Gastrocnemius medialis (tissue), 4 donors: Measurements from ENCODE around the gene IL22. TPM values are rescaled to one million over a fixed set of nuclear protein-coding genes. Genes with fewer than 3 reads are reported as not detected.

ENCODE experiments used
- ATAC-seq, 2 donors: fragments of 150-250 bp; one replicate each; pipeline ENCODE4 v1.9.1; 2016
- DNase-seq, 2 donors: peaks; one replicate each; pipeline ENCODE4 v3.0.0-alpha.2; 2019
- H3K27ac ChIP-seq, 4 donors: fragments of 200-600 bp; sonication (generic); 1 replicate in 1 of 4; 2 replicates in 3 of 4; pipeline ENCODE4 v1.5.1; 2016 to 2018; ENCODE audit warnings: mild to moderate bottlenecking in 2 of 4, moderate library complexity in 1 of 4
- H3K27me3 ChIP-seq, 3 donors: fragments of 200-600 bp; sonication (generic) in 2 of 3; 1 replicate in 1 of 3; 2 replicates in 2 of 3; pipeline versions ENCODE4 v1.5.1 to v1.6.0; 2016 to 2019; ENCODE audit warnings: mild to moderate bottlenecking in 1 of 3, moderate library complexity in 1 of 3
- H3K36me3 ChIP-seq, 2 donors: fragments of 200-600 bp; sonication (generic) in 1 of 2; one replicate each; pipeline ENCODE4 v1.5.1; 2017 to 2018
- H3K4me1 ChIP-seq, 2 donors: fragments of 200-600 bp; sonication (generic) in 1 of 2; one replicate each; pipeline ENCODE4 v1.5.1; 2016 to 2017; ENCODE audit warnings: mild to moderate bottlenecking in 2 of 2
- H3K4me3 ChIP-seq, 4 donors: fragments of 200-600 bp; sonication (generic) in 3 of 4; 1 replicate in 1 of 4; 2 replicates in 3 of 4; pipeline ENCODE4 v1.5.1; 2016 to 2019; ENCODE audit warnings: mild to moderate bottlenecking in 2 of 4
- H3K9me3 ChIP-seq, 3 donors: fragments of 200-600 bp; sonication (generic) in 2 of 3; 1 replicate in 1 of 3; 2 replicates in 2 of 3; pipeline ENCODE4 v1.5.1; 2016 to 2019
- POLR2A ChIP-seq, 2 donors: fragments of 450-650 bp; IDR thresholded peaks; one replicate each; pipeline ENCODE4 v1.6.1; 2017; ENCODE audit warnings: antibody characterized with exemption in 2 of 2, mild to moderate bottlenecking in 2 of 2, moderate library complexity in 2 of 2
- in situ Hi-C, 4 donors: fragments of 200-750 bp; cut with MboI; loops; one replicate each; pipeline versions ENCODE4 v1.15.0 to v1.8.0; 2017; ENCODE audit warnings: low sequenced_read_pairs in 4 of 4
- intact Hi-C: fragments of 100-400 bp; cut with DNase I; formaldehyde crosslinking; loops from one replicate; pipeline ENCODE4 v1.15.1; 2023; ENCODE audit warnings: low total_unique reads
- total RNA-seq, 4 donors: library from RNA; depleted of rRNA; stranded (reverse); fragments of >200 nt; gene quantifications; one replicate each; pipeline versions ENCODE4 v1.1.0 to v1.2.3, GENCODE V29; 2016
- TF ChIP-seq, protein P1 (sequence below), 5 experiments: fragments of 450-650 bp in 3 of 5; fragments of 200-600 bp in 2 of 5; sonication (generic) in 2 of 5; IDR thresholded peaks in 4 of 5; conservative IDR thresholded peaks in 1 of 5; 1 replicate in 4 of 5; 2 replicates in 1 of 5; pipeline ENCODE4 v1.5.1; 2016 to 2019; ENCODE audit warnings: antibody characterized with exemption in 5 of 5, mild to moderate bottlenecking in 3 of 5, moderate library complexity in 3 of 5

The IL22 gene
- total RNA-seq, 4 donors from 2014 or later, result not detected

DNA sequence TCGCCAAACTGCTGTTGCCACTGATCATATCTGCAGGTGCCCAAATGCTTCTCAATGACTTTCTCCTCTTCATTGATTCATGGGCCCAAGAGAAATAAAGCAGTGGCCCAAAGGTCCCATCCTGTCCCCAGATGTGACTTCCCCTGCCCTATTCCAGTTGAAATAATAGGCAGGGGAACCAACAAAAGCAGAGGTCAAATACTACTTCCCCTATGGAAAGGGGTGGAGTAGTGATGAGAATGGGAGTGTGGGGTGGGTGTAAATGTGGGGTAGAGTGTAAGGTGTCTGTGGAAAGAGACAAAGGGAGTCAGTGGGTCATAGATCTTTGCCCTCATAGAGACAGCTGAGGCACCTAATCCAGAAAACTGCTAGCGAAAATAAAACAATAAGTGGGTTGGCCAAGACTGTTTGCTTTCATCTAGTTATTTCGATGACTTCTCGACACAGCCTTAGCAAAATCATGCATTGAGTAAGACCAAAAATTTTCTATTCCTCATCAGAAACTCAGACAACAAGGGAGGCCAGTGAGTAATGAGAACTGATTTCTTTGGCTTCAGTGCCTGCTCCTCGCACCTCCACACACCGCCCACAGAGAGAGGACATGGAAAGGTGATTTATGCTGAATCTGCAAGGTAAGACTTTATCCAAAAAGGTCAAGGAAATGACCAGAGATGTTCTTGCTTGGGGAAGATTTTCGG lies 10.9 kb upstream of the IL22 start:
- no peaks in the 10 kb centered on the region for H3K9me3 ChIP-seq
- no peak overlapping the region for H3K27ac ChIP-seq
- TF ChIP-seq POLR2A (IDR thresholded peaks at IDR 0.05), result no peak
- TF ChIP-seq, protein P1, sequence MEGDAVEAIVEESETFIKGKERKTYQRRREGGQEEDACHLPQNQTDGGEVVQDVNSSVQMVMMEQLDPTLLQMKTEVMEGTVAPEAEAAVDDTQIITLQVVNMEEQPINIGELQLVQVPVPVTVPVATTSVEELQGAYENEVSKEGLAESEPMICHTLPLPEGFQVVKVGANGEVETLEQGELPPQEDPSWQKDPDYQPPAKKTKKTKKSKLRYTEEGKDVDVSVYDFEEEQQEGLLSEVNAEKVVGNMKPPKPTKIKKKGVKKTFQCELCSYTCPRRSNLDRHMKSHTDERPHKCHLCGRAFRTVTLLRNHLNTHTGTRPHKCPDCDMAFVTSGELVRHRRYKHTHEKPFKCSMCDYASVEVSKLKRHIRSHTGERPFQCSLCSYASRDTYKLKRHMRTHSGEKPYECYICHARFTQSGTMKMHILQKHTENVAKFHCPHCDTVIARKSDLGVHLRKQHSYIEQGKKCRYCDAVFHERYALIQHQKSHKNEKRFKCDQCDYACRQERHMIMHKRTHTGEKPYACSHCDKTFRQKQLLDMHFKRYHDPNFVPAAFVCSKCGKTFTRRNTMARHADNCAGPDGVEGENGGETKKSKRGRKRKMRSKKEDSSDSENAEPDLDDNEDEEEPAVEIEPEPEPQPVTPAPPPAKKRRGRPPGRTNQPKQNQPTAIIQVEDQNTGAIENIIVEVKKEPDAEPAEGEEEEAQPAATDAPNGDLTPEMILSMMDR (IDR thresholded peaks at IDR 0.05 in 4 of 5, conservative IDR thresholded peaks at IDR 0.05 in 1 of 5), result no peak
- no peaks in the 10 kb centered on the region for H3K4me1 ChIP-seq
- intact Hi-C loops, result no loop called here
- no peaks in the 10 kb centered on the region for H3K27me3 ChIP-seq
- in situ Hi-C loops, result no loop called here
- no peaks in the 10 kb centered on the region for H3K36me3 ChIP-seq
- ATAC-seq (no peak), DNase-seq (no peak)
- no peak overlapping the region for H3K4me3 ChIP-seq

- TF ChIP-seq, protein P1 (IDR thresholded peaks at IDR 0.05 in 4 of 5, conservative IDR thresholded peaks at IDR 0.05 in 1 of 5), result no peak
- no peak for TF ChIP-seq POLR2A (IDR thresholded peaks at IDR 0.05)
- H3K27me3 ChIP-seq, result no peaks in the 10 kb centered on the region
- intact Hi-C loops, result no loop called here
- H3K9me3 ChIP-seq, result no peaks in the 10 kb centered on the region
- no peak for ATAC-seq
- no peak overlapping the region for H3K4me3 ChIP-seq
- H3K27ac ChIP-seq, result no peak overlapping the region
- no peaks in the 10 kb centered on the region for H3K4me1 ChIP-seq
- no peaks in the 10 kb centered on the region for H3K36me3 ChIP-seq
- in situ Hi-C loops, result no loop called here
- DNase-seq, result no peak
Measured at GRCh38 chr12:68263366-68263765, 10.0 kb upstream of the IL22 start.

DNA sequence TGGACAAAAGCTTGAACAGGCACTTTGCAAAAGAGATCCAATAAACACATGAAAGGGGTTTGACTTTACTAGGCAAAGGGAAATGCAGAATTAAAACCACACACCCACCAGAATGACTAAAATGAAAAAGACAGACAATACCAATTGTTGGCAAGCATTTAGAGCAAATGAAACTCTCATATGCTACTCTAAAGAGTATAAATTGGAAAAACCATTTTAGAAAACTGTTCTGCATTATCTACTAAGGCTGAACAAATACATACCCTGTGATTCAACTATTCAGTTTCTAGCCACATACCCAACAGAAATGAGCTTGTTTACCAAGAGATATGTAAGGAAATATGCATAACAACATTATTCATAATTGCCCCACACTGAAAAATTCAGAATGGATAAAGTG lies 8.5 kb upstream of the IL22 start:
- H3K27ac ChIP-seq, result no peak overlapping the region
- no peaks in the 10 kb centered on the region for H3K27me3 ChIP-seq
- H3K9me3 ChIP-seq, result no peaks in the 10 kb centered on the region
- TF ChIP-seq POLR2A (IDR thresholded peaks at IDR 0.05), result no peak
- TF ChIP-seq, protein P1 (IDR thresholded peaks at IDR 0.05 in 4 of 5, conservative IDR thresholded peaks at IDR 0.05 in 1 of 5), result no peak
- no peaks in the 10 kb centered on the region for H3K36me3 ChIP-seq
- DNase-seq, result no peak
- no peak overlapping the region for H3K4me3 ChIP-seq
- intact Hi-C loops, result no loop called here
- in situ Hi-C loops, result no loop called here
- H3K4me1 ChIP-seq, result no peaks in the 10 kb centered on the region
- no peak for ATAC-seq

DNA sequence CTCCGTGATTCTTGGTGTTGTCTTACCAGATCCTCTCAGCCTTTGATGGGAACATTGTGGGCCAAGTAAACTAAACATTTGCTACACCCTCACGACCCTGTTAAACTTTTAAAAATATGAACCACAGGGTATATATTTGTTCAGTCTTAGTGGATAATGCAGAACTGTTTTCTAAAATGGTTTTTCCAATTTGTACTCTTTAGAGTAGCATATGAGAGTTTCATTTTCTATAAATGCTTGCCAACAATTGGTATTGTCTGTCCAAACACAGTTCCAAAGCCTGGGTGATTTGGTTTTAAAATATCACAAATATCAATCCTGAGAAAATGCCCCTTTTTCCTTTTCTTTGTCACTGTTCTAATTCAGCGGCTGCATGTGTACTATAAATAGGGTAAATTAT lies 6.7 kb upstream of the IL22 start:
- intact Hi-C loops, result no loop called here

More for the DNA sequence above, 6.7 kb upstream of the IL22 start:
- in situ Hi-C loops, result no loop called here
- Histone ChIP-seq H3K36me3 (no peaks in the 10 kb centered on the region), H3K27ac (no peak overlapping the region), H3K4me1 (no peaks in the 10 kb centered on the region), H3K27me3 (no peaks in the 10 kb centered on the region), H3K4me3 (no peak overlapping the region), H3K9me3 (no peaks in the 10 kb centered on the region)
- TF ChIP-seq, protein P1 (IDR thresholded peaks at IDR 0.05 in 4 of 5, conservative IDR thresholded peaks at IDR 0.05 in 1 of 5), result no peak
- TF ChIP-seq POLR2A (IDR thresholded peaks at IDR 0.05), result no peak
- DNase-seq (no peak), ATAC-seq (no peak)
